Frontal cortex (tissue), 4 donors: ENCODE results near the gene BANK1. TPM values are rescaled to one million over a fixed set of nuclear protein-coding genes. Genes with fewer than 3 reads are reported as not detected.
A peak's percentile ranks its signal among the peaks of the same experiment; 100 is the strongest.

Source experiments
- DNase-seq, 2 donors: peaks; one replicate each; pipeline ENCODE4 v3.0.0; 2012; ENCODE audit warnings: low spot score in 2 of 2
- FAIRE-seq: peaks from 2 replicates; lab custom pipeline; 2012; peaks lifted over from hg19 to GRCh38; lab: Jason Lieb, UNC
- total RNA-seq: library from RNA; depleted of rRNA; stranded (reverse); fragments of >200 nt; gene quantifications from one replicate; pipeline ENCODE4 v1.2.3, GENCODE V29; 2014
- donor health status: control.
- donor health status: control.
- donor health status: control.

Gene BANK1, protein sequence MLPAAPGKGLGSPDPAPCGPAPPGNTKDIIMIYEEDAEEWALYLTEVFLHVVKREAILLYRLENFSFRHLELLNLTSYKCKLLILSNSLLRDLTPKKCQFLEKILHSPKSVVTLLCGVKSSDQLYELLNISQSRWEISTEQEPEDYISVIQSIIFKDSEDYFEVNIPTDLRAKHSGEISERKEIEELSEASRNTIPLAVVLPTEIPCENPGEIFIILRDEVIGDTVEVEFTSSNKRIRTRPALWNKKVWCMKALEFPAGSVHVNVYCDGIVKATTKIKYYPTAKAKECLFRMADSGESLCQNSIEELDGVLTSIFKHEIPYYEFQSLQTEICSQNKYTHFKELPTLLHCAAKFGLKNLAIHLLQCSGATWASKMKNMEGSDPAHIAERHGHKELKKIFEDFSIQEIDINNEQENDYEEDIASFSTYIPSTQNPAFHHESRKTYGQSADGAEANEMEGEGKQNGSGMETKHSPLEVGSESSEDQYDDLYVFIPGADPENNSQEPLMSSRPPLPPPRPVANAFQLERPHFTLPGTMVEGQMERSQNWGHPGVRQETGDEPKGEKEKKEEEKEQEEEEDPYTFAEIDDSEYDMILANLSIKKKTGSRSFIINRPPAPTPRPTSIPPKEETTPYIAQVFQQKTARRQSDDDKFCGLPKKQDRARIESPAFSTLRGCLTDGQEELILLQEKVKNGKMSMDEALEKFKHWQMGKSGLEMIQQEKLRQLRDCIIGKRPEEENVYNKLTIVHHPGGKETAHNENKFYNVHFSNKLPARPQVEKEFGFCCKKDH
- under 0.01 TPM for total RNA-seq

DNA sequence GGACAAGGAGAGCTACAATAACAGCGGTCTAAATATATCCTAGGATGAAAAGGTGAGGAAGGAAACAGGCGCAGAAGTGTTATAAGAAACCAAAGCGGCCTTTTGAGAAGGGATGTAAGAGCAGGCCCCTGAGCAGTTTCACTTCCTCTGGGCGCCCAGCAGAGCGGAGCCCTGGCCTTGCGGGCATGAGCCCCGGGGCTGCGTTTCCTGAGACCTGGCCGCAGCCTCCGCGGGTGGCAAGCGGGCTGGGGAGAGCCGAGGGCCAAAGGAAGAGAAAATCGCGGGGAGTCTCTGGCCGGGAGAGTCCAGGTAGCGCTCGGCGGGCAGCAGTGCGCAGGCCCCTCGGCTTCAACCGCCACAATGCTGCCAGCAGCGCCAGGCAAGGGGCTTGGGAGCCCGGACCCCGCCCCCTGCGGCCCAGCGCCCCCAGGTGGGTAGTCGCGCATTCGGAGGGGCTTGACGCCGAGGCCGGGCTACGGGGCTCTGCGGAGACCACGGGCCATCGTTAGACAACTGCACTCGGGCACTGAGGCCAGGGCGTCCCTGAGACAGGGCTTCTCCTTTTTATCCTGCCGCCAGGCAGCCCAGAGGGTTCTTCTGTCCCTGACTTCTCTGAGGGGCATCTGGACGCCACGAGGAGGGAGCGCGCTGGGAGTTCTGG lies at the start of gene BANK1:
Gene BANK1 (plus strand): TSS at position 210 of the 661 bp plus-strand sequence. CDS start 151 bp downstream, at position 361.
- FAIRE-seq (no peak), DNase-seq (peak in 1 of 2 donors; percentile 29)

DNA sequence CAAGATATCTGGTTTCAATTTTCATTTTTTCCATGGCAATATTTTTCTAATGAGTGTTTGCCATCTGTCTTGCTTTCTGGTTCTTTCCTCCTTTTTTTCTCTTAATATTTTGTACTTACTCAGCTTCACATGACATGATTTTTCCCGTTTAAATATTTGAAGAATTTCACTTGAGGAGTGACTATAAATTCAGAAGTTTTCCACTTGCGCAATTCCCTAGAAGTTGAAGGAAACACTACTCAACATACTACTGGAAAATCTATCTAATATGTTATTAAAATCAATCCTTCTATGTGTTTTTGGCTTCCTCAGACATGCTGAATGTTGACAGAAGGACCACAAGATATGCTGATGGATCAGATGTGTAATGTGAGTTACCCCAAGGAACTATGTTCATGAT lies 36.8 kb upstream of the BANK1 start:
- DNase-seq: no peak
- no peak for FAIRE-seq

DNA sequence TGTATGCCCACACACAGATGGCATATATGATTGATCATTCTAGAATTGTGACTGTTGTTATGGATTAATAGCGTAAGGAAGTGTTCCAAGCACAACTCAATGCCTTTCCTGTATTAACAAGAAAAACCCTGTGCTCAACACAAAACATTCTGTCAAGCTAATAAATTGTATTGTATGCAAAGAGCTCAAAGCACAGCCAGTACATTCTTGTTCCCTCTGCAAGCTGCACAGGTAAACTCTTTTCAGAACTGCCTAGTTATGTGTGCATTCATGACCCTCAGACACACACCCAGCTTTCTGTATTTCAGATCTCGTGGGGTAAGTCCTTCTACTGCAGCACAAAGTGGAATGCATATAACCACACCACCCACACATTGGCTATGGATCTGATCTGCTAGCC lies 34.3 kb upstream of the BANK1 start:
- FAIRE-seq (no peak), DNase-seq (no peak)

DNA sequence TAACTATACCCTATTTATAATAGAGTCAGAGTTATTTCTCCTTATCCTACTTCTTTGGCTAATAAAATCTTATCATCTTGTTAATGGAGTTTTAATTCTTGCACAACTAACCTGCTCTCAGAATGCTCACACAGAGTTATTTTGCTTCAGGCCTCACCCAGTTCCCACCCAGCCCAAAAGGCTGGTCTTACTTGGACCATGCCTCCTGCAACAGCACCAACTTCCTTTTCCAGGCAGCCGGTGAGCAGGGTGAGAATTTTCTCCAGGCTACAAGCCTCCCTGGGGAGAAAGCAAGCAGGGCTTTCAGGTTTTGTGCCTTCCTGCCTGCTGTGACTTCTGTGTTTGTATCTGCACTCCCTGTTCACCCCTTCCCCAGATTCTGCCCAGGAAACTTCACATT lies 29.1 kb upstream of the BANK1 start:
- DNase-seq (no peak), FAIRE-seq (no peak)

DNA sequence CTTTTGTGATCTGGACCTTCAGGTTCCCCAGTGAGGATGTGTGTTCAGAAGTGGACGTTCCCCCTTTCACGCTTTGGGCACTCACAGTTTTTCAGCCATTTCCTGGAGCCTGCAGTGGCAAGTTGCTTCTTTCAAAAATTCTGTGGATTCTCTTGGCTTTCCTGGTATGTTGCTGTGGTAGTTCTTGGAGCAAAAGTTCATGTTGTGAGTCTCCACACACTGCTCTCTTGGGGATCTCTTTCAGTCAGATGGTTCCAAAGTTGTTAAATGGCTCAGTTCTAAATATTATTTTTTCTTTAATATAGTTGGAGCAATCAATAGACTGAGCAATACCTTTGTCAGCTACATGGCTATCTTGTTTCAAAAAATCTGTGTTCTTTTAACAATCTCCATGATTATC lies 28.5 kb upstream of the BANK1 start:
- no peak for FAIRE-seq
- no peak for DNase-seq

DNA sequence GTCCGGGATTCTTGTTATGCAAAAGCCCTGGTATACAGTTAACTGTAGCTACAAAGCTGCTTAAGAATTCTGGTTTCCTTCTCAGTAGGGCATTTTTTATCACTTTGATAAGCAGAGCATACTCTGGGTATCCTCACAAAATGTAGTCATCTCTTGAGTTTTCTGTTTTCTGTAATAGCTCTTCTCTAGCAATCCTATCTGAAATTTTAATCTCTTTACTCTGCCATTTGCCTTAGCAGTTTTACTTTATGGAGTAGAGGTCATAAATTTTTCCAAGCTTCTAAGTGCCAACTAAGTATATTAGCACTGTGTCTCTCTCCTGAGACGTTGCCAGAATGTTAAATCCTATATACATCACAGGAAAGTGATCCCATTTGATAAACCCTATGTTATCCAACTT lies 28.0 kb upstream of the BANK1 start:
- DNase-seq (no peak), FAIRE-seq (no peak)

DNA sequence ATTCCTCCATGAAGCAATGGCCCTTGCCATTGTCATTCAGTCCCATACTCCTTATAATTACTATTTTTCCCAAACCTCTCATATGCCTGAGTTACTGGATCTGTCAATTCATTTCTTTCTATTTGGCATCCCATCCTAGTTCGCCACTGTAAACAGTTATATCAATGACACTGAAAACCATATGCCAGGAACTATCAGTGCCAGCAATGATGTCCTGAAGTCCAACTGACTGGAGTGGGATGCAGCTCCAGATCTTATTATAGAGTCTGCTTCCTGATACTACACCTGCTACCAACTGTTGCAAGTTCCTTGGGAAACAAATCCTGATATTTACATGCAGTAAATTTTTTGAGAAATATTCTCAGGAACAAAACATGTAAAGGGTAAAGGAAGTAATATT lies 27.0 kb upstream of the BANK1 start:
- no peak for DNase-seq
- no peak for FAIRE-seq

DNA sequence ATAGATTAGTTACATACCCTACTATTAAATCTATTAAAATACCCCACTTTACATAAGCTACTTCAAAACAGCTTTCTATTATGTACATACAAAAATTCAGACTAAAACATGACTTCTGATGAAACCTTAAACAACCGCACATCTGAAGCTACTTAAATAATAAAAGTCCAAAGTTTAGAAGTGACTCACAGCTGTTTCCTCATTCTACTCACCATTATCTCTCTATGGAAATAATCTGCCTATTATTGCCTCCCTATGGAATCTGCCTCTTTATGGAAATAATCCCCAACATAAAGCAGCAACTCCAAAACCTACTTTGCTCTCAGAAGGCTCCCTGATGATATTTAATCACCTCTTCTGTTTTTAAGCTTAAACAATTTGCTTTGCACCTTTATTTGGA lies 15.7 kb upstream of the BANK1 start:
- FAIRE-seq: no peak

DNA sequence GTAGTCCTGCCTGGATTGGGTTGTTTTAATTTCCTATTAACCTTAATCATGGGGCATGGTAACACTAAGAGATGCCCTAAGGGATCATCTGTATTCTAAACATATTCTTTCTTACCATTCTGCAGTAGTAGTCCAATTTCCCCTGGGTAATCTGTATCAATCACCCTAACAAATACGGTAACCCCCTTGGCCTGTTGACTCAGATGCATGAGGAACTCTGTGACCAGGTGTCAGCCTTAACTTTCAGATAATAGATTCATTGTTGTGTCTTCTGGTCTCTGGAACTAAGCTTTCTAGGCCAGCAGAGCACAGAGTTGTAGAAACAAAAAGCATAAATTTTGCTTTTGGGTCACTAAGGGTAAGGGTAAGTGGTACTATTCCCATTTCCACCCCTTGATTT lies 13.1 kb upstream of the BANK1 start:
- FAIRE-seq (no peak), DNase-seq (no peak)

More for the DNA sequence above, 15.7 kb upstream of the BANK1 start:
- DNase-seq: no peak

DNA sequence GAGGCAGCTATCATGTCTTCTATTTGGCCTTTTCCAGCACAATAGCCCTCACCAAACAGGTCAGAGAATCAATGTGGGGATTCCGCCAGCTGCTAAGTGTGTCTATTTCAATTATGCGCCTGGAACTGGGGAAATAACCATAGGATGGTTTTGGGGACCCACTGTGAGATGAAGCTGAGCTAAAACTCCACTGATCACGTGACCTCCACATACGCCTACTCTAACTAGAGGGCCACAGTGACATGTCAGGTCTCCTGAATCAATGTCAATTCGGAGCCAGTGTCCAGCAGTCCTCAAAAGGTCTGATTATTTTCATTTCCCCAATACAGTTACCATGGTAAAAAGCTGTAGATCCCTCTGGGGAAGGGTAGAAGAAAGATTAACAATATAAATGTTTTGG lies 10.2 kb upstream of the BANK1 start:
- no peak for FAIRE-seq
- no peak for DNase-seq

DNA sequence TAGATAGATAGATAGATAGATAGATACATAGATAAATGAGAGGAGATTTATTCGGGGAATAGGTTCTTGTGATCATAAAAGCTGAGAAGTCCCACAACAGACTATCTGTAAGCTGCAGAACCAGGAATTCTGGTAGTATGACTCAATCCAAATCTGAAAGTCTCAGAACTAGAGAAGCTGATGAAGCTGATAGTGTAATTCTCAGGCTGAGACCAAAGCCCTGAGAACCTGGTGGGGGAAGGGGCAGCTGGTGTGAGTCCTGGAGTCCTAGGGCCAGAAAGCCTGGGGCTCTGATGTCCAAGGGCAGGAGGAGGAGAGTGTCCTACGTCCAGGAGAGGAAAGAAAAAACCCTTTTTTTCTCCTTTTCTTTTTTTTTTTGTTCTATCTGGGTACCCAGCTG lies 8.0 kb upstream of the BANK1 start:
- FAIRE-seq: no peak
- no peak for DNase-seq

DNA sequence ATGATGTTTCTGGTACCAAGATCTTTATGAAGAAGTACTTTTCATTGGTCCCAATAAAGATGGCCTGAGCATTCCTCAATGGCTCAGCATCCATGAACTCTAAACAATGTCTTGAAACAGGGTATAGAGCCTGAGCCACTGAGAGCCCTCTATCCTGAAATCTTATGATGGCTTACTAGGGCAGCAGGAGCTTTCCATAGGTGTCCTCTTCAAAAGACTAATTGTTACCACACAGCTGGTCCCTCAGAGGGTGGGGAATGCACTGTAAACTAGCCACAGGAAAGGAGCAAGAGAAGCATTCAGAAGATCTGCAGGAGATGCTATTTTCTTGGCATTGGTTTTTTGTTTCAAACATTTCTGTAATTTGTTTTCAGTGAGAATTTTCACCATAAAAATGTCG lies 5.6 kb upstream of the BANK1 start:
- no peak for FAIRE-seq
- no peak for DNase-seq

DNA sequence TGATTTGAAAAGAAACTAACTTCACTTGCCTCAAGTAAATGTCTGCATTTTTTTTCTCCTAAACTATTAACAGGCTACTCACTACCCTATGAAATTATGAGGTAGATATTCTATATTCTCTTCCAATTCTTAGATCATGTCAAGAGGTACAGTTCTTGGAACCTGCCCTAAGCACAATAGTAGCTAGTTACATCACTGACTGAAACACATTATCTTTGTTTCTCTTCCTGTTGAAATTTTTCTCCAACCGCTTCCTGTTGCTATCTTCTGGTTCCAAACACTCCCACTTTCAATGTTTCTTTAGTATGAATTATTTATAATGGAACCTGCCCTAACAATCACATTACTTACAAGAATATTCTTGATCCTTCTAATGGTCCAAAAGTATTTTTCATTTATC lies 5.0 kb upstream of the BANK1 start:
- DNase-seq (no peak), FAIRE-seq (no peak)

DNA sequence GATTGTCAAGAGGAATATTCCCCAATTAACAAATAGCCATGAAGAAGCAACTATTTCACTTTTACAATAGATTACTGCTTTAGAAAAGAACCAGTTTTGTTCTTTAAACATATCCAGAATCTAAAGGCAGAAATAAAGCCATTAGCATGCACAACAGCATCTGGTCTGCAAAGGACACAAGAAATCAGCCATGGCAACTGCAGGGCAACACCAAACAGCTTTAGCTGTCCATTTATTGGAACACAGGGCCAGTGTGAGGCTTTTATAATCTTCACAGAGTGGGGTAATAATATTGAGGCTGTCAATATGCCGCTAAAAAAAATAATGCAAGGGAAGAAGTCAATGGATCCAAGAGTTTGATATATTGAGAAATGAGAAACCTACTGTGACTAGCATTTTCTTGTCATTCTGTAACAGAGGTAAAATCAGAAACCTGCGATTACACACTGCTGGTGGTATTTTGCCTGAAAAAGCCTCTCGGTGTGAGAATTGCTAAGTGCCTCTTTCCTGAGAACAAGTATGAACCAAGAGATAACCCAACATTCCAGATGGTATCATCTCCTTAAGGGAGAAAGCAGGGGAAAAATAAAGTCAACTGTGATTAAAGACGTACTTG lies 2.7 kb upstream of the BANK1 start:
- no peak for DNase-seq
- no peak for FAIRE-seq

DNA sequence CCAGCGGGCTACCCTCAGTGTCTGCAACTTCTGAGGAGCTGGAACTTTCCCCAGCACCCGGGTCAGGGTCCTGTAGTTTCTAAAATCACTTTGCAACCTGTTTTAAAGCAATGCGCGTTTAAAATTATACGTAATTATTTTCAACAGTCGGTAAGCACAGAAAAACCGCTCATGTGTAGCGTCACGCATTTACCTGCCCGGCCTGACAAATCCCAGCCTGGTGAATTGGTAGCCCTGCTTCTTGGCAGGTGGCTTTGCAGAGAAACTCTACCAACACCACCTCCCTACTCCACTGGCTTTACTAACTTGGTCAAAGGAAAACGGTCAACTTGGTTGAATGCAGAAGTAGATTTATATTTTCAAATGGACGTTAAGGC lies 640 bp downstream of the BANK1 start:
- DNase-seq (no peak), FAIRE-seq (no peak)

DNA sequence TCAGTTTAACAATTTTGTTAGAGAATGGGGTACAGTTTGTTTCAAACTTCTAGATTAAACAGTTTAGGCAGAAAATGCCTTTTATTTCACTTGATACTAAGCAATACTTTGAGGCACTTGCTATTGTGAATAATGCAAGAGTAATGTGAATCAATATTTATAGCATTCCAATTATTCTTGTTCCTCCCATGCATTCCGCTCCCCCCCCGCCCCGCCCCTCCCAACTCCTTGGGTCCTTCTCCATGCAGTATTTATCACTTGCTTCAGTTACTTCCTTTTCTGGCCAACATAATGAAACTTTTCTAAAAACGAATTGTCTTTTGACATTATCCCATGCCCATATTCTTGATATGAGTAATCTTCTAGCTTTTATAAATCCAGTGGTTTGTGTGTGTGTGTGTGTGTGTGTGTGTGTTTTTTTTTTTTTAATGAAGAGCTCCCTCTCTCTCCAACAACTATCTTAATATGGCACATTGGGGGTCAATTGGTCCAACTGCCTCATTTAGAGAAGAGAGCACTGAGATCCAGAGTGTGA lies 1.6 kb downstream of the BANK1 start:
- DNase-seq (no peak), FAIRE-seq (no peak)

DNA sequence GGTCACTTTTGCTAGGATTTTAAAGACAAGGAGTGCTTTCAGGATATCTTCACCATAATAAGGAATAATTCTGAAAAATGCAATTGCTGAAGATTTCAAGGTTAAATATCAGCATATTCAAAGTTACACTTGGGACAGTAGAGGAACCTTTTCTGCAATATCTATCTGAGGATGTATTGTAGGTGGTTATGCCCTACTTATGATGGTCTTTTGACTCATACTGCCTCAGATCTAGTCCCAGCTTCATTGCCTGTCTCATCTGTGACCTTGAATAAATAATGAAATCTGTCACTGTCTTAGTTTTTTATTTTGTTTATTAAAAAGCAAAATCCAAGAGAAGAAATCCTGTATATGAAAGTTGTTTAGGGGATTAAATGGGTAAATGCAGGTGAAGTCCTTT lies 2.9 kb downstream of the BANK1 start:
- no peak for DNase-seq
- no peak for FAIRE-seq

DNA sequence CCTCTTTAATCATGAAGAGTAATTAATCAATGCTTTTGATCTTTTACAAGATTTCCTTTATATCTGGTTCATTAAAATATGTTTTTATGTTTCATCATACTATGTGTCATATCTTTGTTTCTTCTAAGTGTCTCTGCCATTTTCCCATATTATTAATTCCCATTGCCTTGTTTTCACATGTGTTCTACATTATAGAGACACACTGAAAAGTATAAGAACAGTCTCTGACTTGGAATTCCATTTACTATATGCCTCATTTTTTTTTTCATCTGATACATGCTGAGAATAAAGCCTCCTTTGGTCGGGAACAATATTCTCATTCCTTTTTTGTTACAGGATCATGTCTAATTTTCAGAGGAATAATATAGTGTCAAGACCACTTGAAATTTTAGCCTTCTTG lies 4.3 kb downstream of the BANK1 start:
- FAIRE-seq (no peak), DNase-seq (no peak)

DNA sequence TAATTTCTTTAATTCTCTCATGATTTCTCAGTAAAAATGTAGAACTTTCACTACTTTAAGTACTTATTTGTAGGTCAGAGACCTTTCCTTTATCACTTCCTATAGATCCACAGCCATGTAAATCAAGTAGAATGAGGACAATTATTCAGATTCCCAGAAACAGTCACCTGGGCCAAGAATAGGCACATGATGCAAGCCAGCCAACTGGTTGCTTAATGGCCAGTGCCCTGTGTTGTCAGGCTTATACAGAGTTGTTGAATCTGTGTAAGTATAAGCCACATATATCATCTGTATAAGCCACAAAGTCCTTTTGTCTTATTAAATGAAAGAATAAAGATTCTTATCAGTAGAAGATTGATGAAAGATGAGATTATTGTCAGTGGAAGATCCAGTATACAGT lies 5.2 kb downstream of the BANK1 start:
- DNase-seq: no peak
- FAIRE-seq: no peak

DNA sequence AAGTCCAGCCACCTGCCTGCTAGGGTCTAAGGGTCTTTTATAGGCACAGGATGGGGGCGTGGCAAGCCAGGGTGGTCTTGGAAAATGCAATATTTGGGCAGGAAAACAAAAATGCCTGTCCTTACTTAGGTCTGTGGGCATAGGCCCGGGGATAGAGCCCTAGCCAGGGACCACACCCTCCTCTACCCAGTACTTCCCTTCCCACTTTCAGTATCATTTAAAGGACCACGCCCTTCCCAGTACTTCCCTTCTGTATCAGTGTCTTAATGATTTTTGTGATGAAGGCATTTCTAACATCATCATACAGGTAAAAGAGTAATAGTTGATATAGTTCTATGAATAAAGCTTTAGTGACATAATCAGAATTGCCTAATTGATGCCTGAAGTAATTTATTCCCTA lies 11.4 kb downstream of the BANK1 start:
- no peak for FAIRE-seq
- no peak for DNase-seq
